Endothelial cell of umbilical vein (primary cell): Measurements from ENCODE around the gene TBC1D9. TPM values are rescaled to one million over a fixed set of nuclear protein-coding genes. Genes with fewer than 3 reads are reported as not detected.

Experiments
- BruUV-seq: library from RNA; stranded (reverse); fragments of 400-500 nt; replicated peaks from 2 replicates; lab custom pipeline; 2021; lab: Mats Ljungman, UMichigan
- CTCF ChIA-PET: fragments of 300-600, 350-600 bp; sonication (Branson Sonifier 250); formaldehyde crosslinking; loops from one replicate; lab custom pipeline; 2021; ENCODE audit warnings: antibody characterized with exemption, inconsistent platforms; lab: Charles Lee
- POLR2A ChIA-PET: fragments of 300-600, 350-600 bp; sonication (Branson Sonifier 250); formaldehyde crosslinking; loops from one replicate; lab custom pipeline; 2021; ENCODE audit warnings: antibody characterized with exemption, inconsistent platforms; lab: Charles Lee
- DNase-seq: peaks from one replicate; pipeline ENCODE4 v3.0.0-alpha.2; 2011; ENCODE audit warnings: low read depth, low spot score
- FAIRE-seq: peaks from 2 replicates; lab custom pipeline; 2011; peaks lifted over from hg19 to GRCh38; lab: Jason Lieb, UNC
- H2AFZ ChIP-seq: 2 replicates; pipeline ENCODE4 v1.6.0; 2012; ENCODE audit warnings: low read depth, low read length, control low read depth, inconsistent platforms
- H3K27ac ChIP-seq: 2 replicates; pipeline ENCODE4 v1.5.1; 2011; ENCODE audit warnings: low read depth, mild to moderate bottlenecking, control low read depth, low read length, moderate library complexity; ENCODE audit not compliant: insufficient read depth
- H3K27me3 ChIP-seq, 2 experiments: 2 replicates each; pipeline versions ENCODE4 v1.6.0 to v1.6.1; 2011; ENCODE audit warnings: low read length in 2 of 2, mixed read lengths in 1 of 2; ENCODE audit not compliant: control insufficient read depth in 2 of 2, insufficient read depth in 2 of 2
- H3K36me3 ChIP-seq, 2 experiments: 2 replicates in 1 of 2; 3 replicates in 1 of 2; pipeline ENCODE4 v1.5.1; 2011; ENCODE audit warnings: low read length in 2 of 2, mild to moderate bottlenecking in 1 of 2, moderate library complexity in 1 of 2; ENCODE audit not compliant: control insufficient read depth in 2 of 2, insufficient read depth in 2 of 2; ENCODE audit errors: extremely low read depth in 1 of 2
- H3K4me1 ChIP-seq: 3 replicates; pipeline ENCODE4 v1.5.1; 2011; ENCODE audit warnings: mild to moderate bottlenecking, low read length; ENCODE audit not compliant: control insufficient read depth, insufficient read depth; ENCODE audit errors: extremely low read depth
- H3K4me2 ChIP-seq: 2 replicates; pipeline ENCODE4 v1.6.1; 2011; ENCODE audit warnings: low read length, control low read depth, mixed read lengths; ENCODE audit not compliant: insufficient read depth
- H3K4me3 ChIP-seq, 3 experiments: fragments of 200-600 bp in 1 of 3; sonication (generic), shearing (Covaris generic) in 1 of 3; replicated peaks in 1 of 3; 2 replicates each; pipeline ENCODE4 v1.5.1; 2011 to 2016; ENCODE audit warnings: control low read depth in 3 of 3, low read length in 3 of 3, mild to moderate bottlenecking in 2 of 3, inconsistent platforms in 1 of 3, low read depth in 1 of 3, moderate library complexity in 1 of 3; ENCODE audit not compliant: insufficient read depth in 1 of 3
- H3K79me2 ChIP-seq: 2 replicates; pipeline ENCODE4 v1.6.0; 2012; ENCODE audit warnings: low read length, inconsistent platforms; ENCODE audit not compliant: control insufficient read depth, insufficient read depth
- H3K9ac ChIP-seq: replicated peaks from 2 replicates; pipeline ENCODE3; 2011; ENCODE audit warnings: low read length, control low read depth; ENCODE audit not compliant: insufficient read depth; ENCODE audit errors: extremely low read depth
- H3K9me1 ChIP-seq: replicated peaks from 3 replicates; pipeline ENCODE4 v1.6.0; 2011; ENCODE audit warnings: mild to moderate bottlenecking, low read length; ENCODE audit not compliant: control insufficient read depth, insufficient read depth; ENCODE audit errors: extremely low read depth
- H3K9me3 ChIP-seq: replicated peaks from 2 replicates; pipeline ENCODE4 v1.5.1; 2012; ENCODE audit warnings: low read length, inconsistent platforms; ENCODE audit not compliant: control insufficient read depth, insufficient read depth
- H4K20me1 ChIP-seq: replicated peaks from 2 replicates; pipeline ENCODE3; 2011; ENCODE audit warnings: mild to moderate bottlenecking, low read length; ENCODE audit not compliant: control insufficient read depth, insufficient read depth; ENCODE audit errors: extremely low read depth
- CTCF ChIP-seq, 2 donors: IDR thresholded peaks; 1 replicate in 1 of 2; 2 replicates in 1 of 2; pipeline ENCODE4 v1.5.1; 2011; ENCODE audit warnings: low read length in 2 of 2, mild to moderate bottlenecking in 2 of 2, moderate library complexity in 2 of 2, control low read depth in 1 of 2, inconsistent platforms in 1 of 2, low read depth in 1 of 2; ENCODE audit not compliant: insufficient read depth in 1 of 2; ENCODE audit errors: extremely low read depth in 1 of 2
- EZH2 ChIP-seq: IDR thresholded peaks from 2 replicates; pipeline ENCODE4 v1.6.1; 2012; ENCODE audit warnings: borderline replicate concordance, low read depth, mild to moderate bottlenecking, moderate library complexity, low read length, inconsistent platforms; ENCODE audit not compliant: severe bottlenecking
- FOS ChIP-seq: IDR thresholded peaks from 2 replicates; pipeline ENCODE4 v1.6.1; 2011; ENCODE audit warnings: mild to moderate bottlenecking, low read length, moderate library complexity, borderline replicate concordance; ENCODE audit not compliant: insufficient read depth
- GATA2 ChIP-seq: IDR thresholded peaks from 2 replicates; pipeline ENCODE4 v1.7.0; 2011; ENCODE audit warnings: low read depth, mild to moderate bottlenecking, moderate library complexity, mixed read lengths, low read length; ENCODE audit not compliant: insufficient read length, insufficient read depth
- JUN ChIP-seq: IDR thresholded peaks from 2 replicates; pipeline ENCODE4 v1.6.1; 2011; ENCODE audit warnings: borderline replicate concordance, low read depth; ENCODE audit not compliant: insufficient read length, insufficient read depth
- MYC ChIP-seq: IDR thresholded peaks from one replicate; pipeline ENCODE4 v1.6.1; 2011; ENCODE audit warnings: mild to moderate bottlenecking, low read depth, low read length
- POLR2A ChIP-seq: IDR thresholded peaks from 2 replicates; pipeline ENCODE4 v1.6.1; 2012; ENCODE audit warnings: low read depth, mild to moderate bottlenecking, control low read depth, low read length
- POLR2AphosphoS5 ChIP-seq: IDR thresholded peaks from 2 replicates; pipeline ENCODE4 v1.6.1; 2012; ENCODE audit warnings: low read depth, mild to moderate bottlenecking, control low read depth, low read length, moderate library complexity; ENCODE audit not compliant: insufficient read depth
- dilution Hi-C: fragments of 300-500 bp; cut with MboI; formaldehyde crosslinking; loops from one replicate; pipeline ENCODE4 v1.15.0; 2019; ENCODE audit warnings: low sequenced_read_pairs; ENCODE audit not compliant: extremely low pct_ligation_motif_present
- intact Hi-C: fragments of 100-400 bp; cut with micrococcal nuclease; formaldehyde crosslinking; loops from one replicate; pipeline ENCODE4 v1.10.0; 2022
- polyA plus RNA-seq, 4 experiments: library from polyadenylated mRNA; depleted of rRNA in 3 of 4; stranded (reverse) in 3 of 4; unstranded in 1 of 4; fragments of >200 nt; gene quantifications; 2 replicates each; pipeline versions ENCODE4 v1.2.1 to v1.2.3, GENCODE V29; 2011 to 2012; ENCODE audit warnings: missing spikeins in 1 of 4
- total RNA-seq: library from RNA; stranded (reverse); gene quantifications from 2 replicates; pipeline ENCODE4 v1.2.3, GENCODE V29; 2021
- TF ChIP-seq, protein P1 (sequence below): IDR thresholded peaks from 2 replicates; pipeline ENCODE4 v1.6.1; 2011; ENCODE audit not compliant: insufficient read depth, insufficient read length

Gene TBC1D9
- total and polyA plus RNA-seq, 2 donors (not counting 3 experiments of a cell fraction or from before 2014, with no cell fraction given), result 21.7 to 45.3 TPM

DNA sequence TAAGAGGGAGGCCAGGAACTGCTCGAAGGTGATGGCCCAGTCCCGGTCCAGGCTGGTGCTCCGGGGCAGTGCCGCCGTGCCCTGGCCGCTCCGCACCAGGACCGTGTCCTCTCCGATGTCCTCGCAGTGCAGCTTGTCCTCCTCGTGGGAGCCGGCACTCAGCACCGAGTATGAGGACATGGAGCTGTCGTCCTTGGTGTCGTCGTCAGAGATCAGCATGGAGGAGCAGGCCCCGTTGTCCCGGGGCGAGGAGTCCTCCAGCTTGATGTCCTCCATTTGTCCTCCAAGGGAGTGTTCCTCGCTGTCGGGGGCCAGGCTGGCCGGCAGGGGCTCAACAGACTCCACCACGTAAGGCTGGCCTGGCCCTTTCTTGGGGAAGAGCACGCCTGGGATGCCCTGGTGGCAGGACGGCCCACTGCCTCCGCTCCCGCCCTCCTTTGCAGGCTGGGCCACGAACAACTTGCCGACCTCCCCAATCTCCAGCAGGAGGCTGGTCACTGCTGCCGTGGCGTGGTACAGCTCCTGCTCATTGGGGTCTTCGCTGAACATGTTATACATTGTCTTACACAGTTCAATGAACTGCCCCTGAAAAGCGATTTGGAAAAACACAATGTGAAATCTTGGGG lies 133.7 kb downstream of the TBC1D9 start:
- Histone ChIP-seq H3K4me1 (no peaks in the 10 kb centered on the region), H3K9ac (no peak overlapping the region), H3K9me1 (no peaks in the 10 kb centered on the region), H4K20me1 (no peaks in the 10 kb centered on the region), H3K27ac (no peak overlapping the region), H3K4me2 (no peak overlapping the region), H3K9me3 (no peaks in the 10 kb centered on the region), H3K36me3 (peaks cover 7 to 11% of the 10 kb centered on the region in 2 experiments), H3K79me2 (no peaks in the 10 kb centered on the region), H2AFZ (no peak overlapping the region), H3K27me3 (no peaks in the 10 kb centered on the region), H3K4me3 (no peak overlapping the region)
- POLR2A ChIA-PET, result no interaction called here
- dilution Hi-C loops (no loop called here), intact Hi-C loops (no loop called here)
- no peak for DNase-seq
- TF ChIP-seq MYC (no peak), FOS (no peak), CTCF (IDR thresholded peaks at IDR 0.05; ENCODE audit: extremely low read depth in 1 of 2, insufficient read depth in 1 of 2, low read depth in 1 of 2, low read length in 2 of 2) (no peak), JUN (no peak), GATA2 (no peak), POLR2AphosphoS5 (no peak), EZH2 (no peak), POLR2A (no peak)
- TF ChIP-seq, protein P1, sequence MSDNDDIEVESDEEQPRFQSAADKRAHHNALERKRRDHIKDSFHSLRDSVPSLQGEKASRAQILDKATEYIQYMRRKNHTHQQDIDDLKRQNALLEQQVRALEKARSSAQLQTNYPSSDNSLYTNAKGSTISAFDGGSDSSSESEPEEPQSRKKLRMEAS, result no peak
- BruUV-seq, result no TSS peak
- CTCF ChIA-PET, result interaction anchor here (2.1 kb wide), 1 partner anchor 262 kb away, joined by 6 read pairs; no protein-coding TSS in a partner anchor
- no peak for FAIRE-seq
